DND-41 (cell line): Measurements from ENCODE around the gene CLECL1.

Experiments used
- EZH2 ChIP-seq: IDR thresholded peaks from 3 replicates; pipeline ENCODE4 v1.6.1; 2012; ENCODE audit warnings: borderline replicate concordance, low read depth, mild to moderate bottlenecking, moderate library complexity, low read length, inconsistent platforms; ENCODE audit not compliant: severe bottlenecking
- TF ChIP-seq, protein P1 (sequence below): IDR thresholded peaks from 2 replicates; pipeline ENCODE4 v1.5.1; 2012; ENCODE audit warnings: borderline replicate concordance, low read length, moderate library complexity, mild to moderate bottlenecking; ENCODE audit not compliant: poor library complexity, severe bottlenecking; ENCODE audit errors: extremely low read depth

DNA sequence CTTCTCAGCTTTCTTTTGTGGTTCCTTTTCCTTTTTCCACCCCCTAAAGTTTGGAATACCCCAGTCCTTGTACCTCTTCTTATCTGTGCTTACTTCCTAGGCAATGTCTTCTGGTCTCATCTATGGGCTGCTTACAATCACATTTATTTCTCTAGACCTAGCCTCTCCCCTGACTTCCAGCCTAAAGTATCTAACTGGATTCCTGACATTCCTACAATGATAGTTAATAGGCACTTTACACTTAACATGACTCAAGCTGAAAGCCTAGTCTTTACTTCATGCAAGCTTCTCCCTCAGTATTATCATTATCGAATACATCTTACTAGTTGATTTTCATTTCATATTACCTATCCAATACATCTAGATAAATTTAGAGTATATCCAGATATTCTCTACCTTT lies 21.2 kb downstream of the CLECL1 start:
- TF ChIP-seq, protein P1, sequence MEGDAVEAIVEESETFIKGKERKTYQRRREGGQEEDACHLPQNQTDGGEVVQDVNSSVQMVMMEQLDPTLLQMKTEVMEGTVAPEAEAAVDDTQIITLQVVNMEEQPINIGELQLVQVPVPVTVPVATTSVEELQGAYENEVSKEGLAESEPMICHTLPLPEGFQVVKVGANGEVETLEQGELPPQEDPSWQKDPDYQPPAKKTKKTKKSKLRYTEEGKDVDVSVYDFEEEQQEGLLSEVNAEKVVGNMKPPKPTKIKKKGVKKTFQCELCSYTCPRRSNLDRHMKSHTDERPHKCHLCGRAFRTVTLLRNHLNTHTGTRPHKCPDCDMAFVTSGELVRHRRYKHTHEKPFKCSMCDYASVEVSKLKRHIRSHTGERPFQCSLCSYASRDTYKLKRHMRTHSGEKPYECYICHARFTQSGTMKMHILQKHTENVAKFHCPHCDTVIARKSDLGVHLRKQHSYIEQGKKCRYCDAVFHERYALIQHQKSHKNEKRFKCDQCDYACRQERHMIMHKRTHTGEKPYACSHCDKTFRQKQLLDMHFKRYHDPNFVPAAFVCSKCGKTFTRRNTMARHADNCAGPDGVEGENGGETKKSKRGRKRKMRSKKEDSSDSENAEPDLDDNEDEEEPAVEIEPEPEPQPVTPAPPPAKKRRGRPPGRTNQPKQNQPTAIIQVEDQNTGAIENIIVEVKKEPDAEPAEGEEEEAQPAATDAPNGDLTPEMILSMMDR: no peak
- TF ChIP-seq EZH2: no peak
